Measurements from ENCODE around the gene MILR1.

DNA sequence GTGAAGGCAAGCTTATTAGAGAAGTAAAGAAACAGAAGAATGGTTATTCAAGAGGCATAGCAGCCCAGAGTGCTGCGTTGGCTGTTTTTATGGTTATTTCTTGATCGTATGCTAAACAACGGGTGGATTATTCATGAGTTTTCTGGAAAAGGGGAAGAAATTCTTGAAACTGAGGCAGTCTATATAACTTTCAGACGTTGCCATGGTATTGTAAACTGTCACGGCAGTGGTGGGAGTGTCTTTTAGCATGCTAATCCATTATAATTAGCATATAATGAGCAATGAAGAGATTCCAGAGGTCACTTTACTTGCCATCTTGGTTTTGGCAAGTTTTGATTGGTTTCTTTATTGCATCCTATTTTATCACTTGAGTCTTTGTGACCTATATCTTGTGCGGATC is 17.4 kb upstream of the MILR1 start:
- TF ChIP-seq POLR2AphosphoS5 (IDR thresholded peaks at IDR 0.05; ENCODE audit: borderline replicate concordance, low read depth, low read length) (no peak), EZH2 (IDR thresholded peaks at IDR 0.05) (no peak)

Data from SK-N-MC (cell line).